Fibroblast of gingiva (primary cell): ENCODE measurements around the gene TMIE.

ENCODE experiments used
- DNase-seq: peaks from one replicate; pipeline ENCODE4 v3.0.0-alpha.2; 2011; ENCODE audit warnings: low read depth

TMIE gene

GRCh38 chr3:46708401-46709156, 7.4 kb downstream of the TMIE start:
- no peak for DNase-seq

GRCh38 chr3:46709157-46709654, 8.0 kb downstream of the TMIE start:
- no peak for DNase-seq

GRCh38 chr3:46709721-46710120, 8.5 kb downstream of the TMIE start:
- no peak for DNase-seq

- no peak for DNase-seq
Observed at GRCh38 chr3:46710229-46710628, 9.0 kb downstream of the TMIE start.

- DNase-seq = no peak
Observed at GRCh38 chr3:46710671-46711295, 9.6 kb downstream of the TMIE start.

- DNase-seq = no peak
Observed at GRCh38 chr3:46711305-46711704, 10.1 kb downstream of the TMIE start.

- DNase-seq = no peak
Observed at GRCh38 chr3:46711760-46712159, 10.6 kb downstream of the TMIE start.

- DNase-seq = no peak
Observed at GRCh38 chr3:46712191-46713049, 11.2 kb downstream of the TMIE start.

GRCh38 chr3:46713050-46713897, 12.1 kb downstream of the TMIE start:
- no peak for DNase-seq

- DNase-seq = no peak
Observed at GRCh38 chr3:46713898-46714552, 12.8 kb downstream of the TMIE start.

GRCh38 chr3:46714728-46715506, 13.7 kb downstream of the TMIE start:
- DNase-seq = no peak

- DNase-seq = no peak
Observed at GRCh38 chr3:46715507-46716175, 14.4 kb downstream of the TMIE start.

- no peak for DNase-seq
Observed at GRCh38 chr3:46716461-46717441, 15.6 kb downstream of the TMIE start.

GRCh38 chr3:46717447-46718231, 16.4 kb downstream of the TMIE start, which contains the start of gene PRSS50:
Gene PRSS50, minus strand, starts transcription at chr3:46717869. Its CDS starts 45 bp downstream, at chr3:46717824.
- DNase-seq = no peak

- no peak for DNase-seq
Observed at GRCh38 chr3:46719044-46719565, 17.9 kb downstream of the TMIE start.

- no peak for DNase-seq
Observed at GRCh38 chr3:46719735-46720271, 18.6 kb downstream of the TMIE start.

- DNase-seq = no peak
Observed at GRCh38 chr3:46721009-46721408, 19.8 kb downstream of the TMIE start.
